HepG2 (cell line): ENCODE results near the gene GK. TPM values are rescaled to one million over a fixed set of nuclear protein-coding genes. Genes with fewer than 3 reads are reported as not detected.

Source experiments
- HNRNPLL ChIP-seq: fragments of 200-400 bp; formaldehyde crosslinking; IDR thresholded peaks from 2 replicates; pipeline ENCODE4 v1.6.1; 2017; ENCODE audit warnings: mild to moderate bottlenecking, low read depth, low read length; ENCODE audit not compliant: poor library complexity, severe bottlenecking
- KIAA2018 ChIP-seq: sonication (generic); formaldehyde crosslinking; IDR thresholded peaks from 2 replicates; pipeline ENCODE4 v1.5.0; 2020; ENCODE audit warnings: mild to moderate bottlenecking, missing genetic modification reagents, borderline replicate concordance
- MTA1 ChIP-seq: sonication (generic); formaldehyde crosslinking; IDR thresholded peaks from 2 replicates; pipeline ENCODE4 v1.4.0; 2020; ENCODE audit warnings: missing genetic modification reagents, mild to moderate bottlenecking, borderline replicate concordance
- PATZ1 ChIP-seq: sonication (generic); formaldehyde crosslinking; IDR thresholded peaks from 2 replicates; pipeline ENCODE4 v1.4.0; 2020; ENCODE audit warnings: missing genetic modification reagents
- REST ChIP-seq, 2 experiments: IDR thresholded peaks; 2 replicates each; pipeline ENCODE4 v1.6.1; 2011 to 2012; ENCODE audit warnings: low read length in 2 of 2, borderline replicate concordance in 1 of 2, low read depth in 1 of 2, mild to moderate bottlenecking in 1 of 2, moderate library complexity in 1 of 2
- RFXAP ChIP-seq: sonication (generic); formaldehyde crosslinking; IDR thresholded peaks from 2 replicates; pipeline ENCODE4 v1.4.0; 2020; ENCODE audit warnings: missing genetic modification reagents, borderline replicate concordance
- RNF219 ChIP-seq: sonication (generic); formaldehyde crosslinking; IDR thresholded peaks from 2 replicates; pipeline ENCODE4 v1.5.0; 2020; ENCODE audit warnings: mild to moderate bottlenecking, missing genetic modification reagents
- ZNF260 ChIP-seq: sonication (generic); formaldehyde crosslinking; IDR thresholded peaks from 2 replicates; pipeline ENCODE4 v1.4.0; 2020; ENCODE audit warnings: missing genetic modification reagents, low read depth, mild to moderate bottlenecking, borderline replicate concordance
- ZNF672 ChIP-seq: sonication (generic); formaldehyde crosslinking; IDR thresholded peaks from 2 replicates; pipeline ENCODE4 v1.8.1; 2022; ENCODE audit warnings: missing genetic modification reagents
- ZNF878 ChIP-seq: sonication (generic); formaldehyde crosslinking; IDR thresholded peaks from 2 replicates; pipeline ENCODE4 v1.8.1; 2023; ENCODE audit warnings: mild to moderate bottlenecking, missing genetic modification reagents, moderate library complexity
- polyA plus RNA-seq, 8 experiments: library from polyadenylated mRNA; depleted of rRNA in 3 of 8; stranded (reverse) in 7 of 8; unstranded in 1 of 8; fragments of >200 nt; fragmentation: Illumina TruSeq in 4 of 8; extraction: Trizol in 4 of 8; gene quantifications; 2 replicates each; pipeline versions ENCODE4 v1.2.1 to v1.2.3, GENCODE V29; 2011 to 2016; ENCODE audit warnings: low read depth in 4 of 8, missing spikeins in 1 of 8, mixed read lengths in 1 of 8; ENCODE audit not compliant: insufficient read depth in 1 of 8
- total RNA-seq, 5 experiments: library from RNA; depleted of rRNA; stranded (reverse); fragments of >200 nt; fragmentation: Illumina TruSeq; extraction: Trizol; gene quantifications; 2 replicates each; pipeline ENCODE4 v1.2.3, GENCODE V29; 2016; ENCODE audit warnings: low read depth in 1 of 5

Gene GK
- total and polyA plus RNA-seq, 2 of the 13 experiments (the other 11 are each of a cell fraction or from before 2014, with no cell fraction given): 64.2 to 265 TPM

GRCh38 chrX:30652527-30653414, 452 bp upstream of the GK start (continued):
- TF ChIP-seq KIAA2018 (CRISPR knock-in tag): no peak
- no peak for TF ChIP-seq ZNF260 (CRISPR knock-in tag)
- TF ChIP-seq RNF219 (CRISPR knock-in tag): no peak
- peak in 1 of 2 experiments; percentile 39; a peak in 1 of 4 replicates for TF ChIP-seq REST (IDR thresholded peaks at IDR 0.05; ENCODE audit: borderline replicate concordance in 1 of 2, low read depth in 1 of 2, low read length in 2 of 2)
- no peak for TF ChIP-seq RFXAP
- peak; percentile 78 for TF ChIP-seq HNRNPLL
- TF ChIP-seq PATZ1: peak; percentile 62
- no peak for TF ChIP-seq ZNF878 (CRISPR knock-in tag)
- TF ChIP-seq ZNF672 (CRISPR knock-in tag): no peak
- TF ChIP-seq MTA1 (CRISPR knock-in tag): no peak
